HG02623 (cell line): Measurements from ENCODE around the gene OSBPL10.

ENCODE experiments used
- ATAC-seq: cut with Tn5 transposase; IDR thresholded peaks from one replicate; pipeline ENCODE4 v1.9.1; 2021; ENCODE audit warnings: moderate library complexity; ENCODE audit not compliant: unreplicated experiment

The OSBPL10 gene

DNA sequence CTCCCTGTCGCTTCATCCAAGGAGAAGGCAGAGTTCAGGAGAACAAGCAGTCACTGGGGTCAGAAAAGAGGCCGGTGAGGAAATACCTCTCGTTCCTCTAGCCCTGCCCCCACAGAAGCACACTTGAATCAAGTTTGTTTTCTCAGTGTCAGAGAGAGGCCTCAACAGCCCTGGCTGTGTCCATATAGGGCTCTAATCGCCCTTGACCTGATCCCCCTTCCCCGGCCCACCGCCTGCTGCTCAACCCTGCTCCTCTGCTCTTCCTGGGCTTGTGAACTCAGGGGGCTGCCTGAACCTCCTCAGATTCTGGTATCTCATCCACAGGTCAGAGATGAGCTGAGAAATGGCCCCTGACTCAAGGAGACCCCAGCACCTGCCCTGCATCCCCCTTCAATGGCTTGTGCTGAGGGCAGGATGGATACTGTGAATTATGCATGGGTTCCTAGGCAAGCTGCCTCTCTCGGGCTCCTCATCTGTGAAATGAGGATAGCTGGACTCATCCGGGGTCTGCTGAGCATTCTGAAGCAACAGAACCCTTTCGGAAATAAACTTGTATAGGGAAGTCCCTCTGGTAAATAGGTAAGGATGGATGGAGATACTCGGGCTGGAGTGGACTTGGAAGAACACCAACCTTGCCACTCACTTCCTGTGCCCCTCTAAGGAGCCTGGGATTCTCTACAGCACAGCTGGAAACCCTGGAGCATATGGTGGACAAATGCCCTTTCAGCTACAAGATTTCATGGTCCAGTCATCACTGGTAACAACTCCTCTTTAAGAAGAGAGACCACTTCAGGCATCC, 300.8 kb downstream of the OSBPL10 start:
- no peak for ATAC-seq

DNA sequence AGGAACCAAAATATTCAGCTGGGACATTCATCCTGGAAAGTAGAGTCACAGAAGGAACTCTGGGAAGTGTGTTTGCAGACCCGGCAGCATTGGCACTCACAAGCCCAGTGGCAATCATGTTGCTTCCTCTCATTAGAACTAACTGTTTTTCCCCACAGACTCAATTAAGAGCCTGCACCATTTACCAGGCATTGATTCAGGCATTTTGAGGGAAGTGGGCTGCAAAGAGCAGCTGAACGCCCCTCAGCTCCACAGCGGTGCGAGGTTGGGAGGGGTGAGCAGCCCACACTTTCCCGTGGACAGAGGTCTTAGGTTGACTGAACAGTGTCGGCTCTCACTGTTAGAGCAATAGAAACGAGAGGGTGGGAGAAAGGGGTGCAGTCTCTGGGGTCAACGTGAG, 304.5 kb downstream of the OSBPL10 start:
- no peak for ATAC-seq

DNA sequence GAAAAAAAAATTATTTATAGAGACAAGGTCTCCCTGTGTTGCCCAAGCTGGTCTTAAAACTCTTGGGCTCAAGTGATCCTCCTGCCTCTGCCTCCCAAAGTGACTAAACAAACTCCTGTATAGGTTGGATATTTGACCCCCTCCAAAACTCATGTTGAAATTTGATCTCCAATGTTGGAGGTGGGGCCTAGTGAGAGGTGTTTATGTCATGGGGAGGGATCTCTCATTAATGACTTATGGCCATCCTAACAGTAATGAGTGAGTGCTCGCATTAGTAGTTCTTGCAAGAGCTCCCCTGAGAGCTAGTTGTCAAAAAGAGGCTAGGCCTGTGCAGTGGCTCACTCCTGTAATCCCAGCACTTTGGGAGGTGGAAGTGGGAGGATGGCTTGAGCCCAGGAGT, 307.1 kb downstream of the OSBPL10 start:
- no peak for ATAC-seq

DNA sequence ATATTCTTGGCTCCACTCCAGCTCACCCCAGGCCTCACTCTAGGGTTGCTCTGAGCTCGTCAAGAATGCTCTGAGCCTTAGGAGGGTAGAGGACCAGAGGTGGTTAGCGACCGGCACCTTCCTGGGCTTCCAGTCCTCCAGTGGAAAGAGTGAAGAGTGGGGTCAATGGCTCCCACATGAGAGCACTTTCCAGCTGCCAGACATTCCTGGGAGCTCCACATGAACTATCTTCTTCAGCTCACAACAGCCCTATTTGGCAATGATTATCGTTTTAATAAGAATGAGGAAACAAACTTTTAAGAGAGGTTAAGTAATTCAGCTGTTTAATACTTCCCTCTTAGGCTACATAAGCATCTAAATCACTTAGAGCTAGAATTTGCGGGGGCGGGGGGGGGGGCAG, 309.1 kb downstream of the OSBPL10 start:
- no peak for ATAC-seq

DNA sequence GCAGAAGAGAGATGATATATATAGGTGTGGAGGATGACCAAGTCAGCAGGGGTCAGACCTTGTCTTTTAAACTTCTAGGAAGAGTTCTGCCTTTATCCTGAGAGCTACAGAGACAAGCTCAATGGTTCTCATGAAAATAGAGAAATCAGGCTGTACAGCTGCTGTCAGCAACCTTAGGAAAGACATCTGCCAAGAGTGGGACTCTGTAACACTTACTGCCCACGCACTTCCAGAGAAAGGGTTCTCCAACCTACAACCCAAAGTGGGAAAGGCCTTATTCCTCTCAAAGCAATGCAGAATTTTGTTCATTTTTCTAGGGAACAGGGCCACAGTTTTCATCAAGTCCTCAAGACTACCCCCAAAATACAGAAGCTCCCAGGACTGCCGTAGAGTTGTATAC, 309.6 kb downstream of the OSBPL10 start:
- no peak for ATAC-seq

DNA sequence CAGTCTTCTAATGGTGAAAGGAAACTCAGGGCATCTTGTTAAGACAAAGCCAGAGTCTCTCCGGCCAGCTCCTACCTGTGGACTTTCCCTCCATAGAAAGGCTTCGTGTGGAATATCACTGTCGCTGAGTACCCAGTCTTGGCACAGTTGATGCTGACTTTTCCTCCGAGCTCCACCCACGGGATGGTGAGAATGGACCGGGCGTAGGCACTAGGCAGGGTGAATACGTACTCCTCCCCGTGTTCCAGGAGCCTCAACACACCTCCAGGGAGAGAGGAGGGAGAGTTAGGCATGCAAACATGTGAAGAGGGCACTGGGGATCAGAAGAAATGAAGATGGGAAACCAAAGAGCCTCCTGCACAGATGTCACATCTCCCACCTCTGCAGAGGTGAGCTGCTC, 310.3 kb downstream of the OSBPL10 start:
- ATAC-seq, result no peak

DNA sequence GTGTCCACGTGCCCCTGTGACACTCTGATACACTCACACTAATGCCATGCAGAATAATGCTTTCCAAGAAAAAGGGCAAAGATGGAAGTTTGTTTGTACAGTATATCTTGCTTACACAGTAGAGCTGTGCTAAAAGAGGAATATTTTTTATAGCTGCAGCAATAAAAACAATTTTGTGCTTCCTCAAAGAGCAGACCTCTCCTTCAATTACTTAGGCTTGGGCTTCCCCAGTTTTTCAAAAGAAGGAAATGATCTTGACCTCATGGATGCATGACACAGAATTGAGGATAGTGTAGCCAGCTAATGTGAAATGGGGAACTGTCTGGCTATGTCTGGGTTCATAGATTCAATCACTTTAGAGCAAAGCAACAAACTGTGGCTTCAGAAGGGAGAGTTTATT, 310.9 kb downstream of the OSBPL10 start:
- no peak for ATAC-seq

DNA sequence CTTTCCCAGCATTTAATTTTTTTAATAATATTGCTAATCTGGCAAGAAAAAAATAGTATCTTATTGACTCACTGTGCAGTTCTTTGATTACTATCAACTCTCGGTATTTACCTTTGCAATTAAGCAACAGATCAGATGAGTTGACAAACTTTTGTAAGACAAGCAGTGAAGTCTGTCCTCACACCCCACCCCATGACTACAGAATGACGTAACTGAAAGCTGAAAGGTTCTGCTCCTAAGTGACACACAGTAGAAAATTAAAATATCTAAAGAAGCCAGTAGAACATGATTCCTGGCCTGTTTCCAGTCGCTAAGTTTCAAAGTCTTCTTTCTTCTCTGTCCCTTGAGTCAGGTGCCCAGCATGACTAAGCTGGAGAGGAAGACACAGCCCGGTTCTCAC, 312.8 kb downstream of the OSBPL10 start:
- no peak for ATAC-seq

DNA sequence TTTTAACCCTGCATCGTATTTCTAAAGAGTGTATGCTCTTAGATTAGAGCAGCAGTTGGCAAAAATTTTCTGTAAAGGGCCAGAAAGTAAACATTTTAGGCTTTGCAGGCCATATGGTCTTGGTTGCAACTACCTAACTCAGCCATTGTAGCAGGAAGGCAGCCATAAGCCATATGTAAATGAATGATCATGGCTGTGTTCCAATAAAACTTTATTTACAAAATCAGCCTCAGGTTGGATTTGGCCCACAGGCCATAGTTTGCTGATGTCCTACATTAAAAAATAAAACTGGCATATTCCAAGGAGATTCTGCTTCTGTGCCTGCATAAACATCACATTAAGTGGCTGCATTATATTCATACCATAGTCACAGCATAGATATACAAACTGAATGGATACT, 313.5 kb downstream of the OSBPL10 start:
- no peak for ATAC-seq

DNA sequence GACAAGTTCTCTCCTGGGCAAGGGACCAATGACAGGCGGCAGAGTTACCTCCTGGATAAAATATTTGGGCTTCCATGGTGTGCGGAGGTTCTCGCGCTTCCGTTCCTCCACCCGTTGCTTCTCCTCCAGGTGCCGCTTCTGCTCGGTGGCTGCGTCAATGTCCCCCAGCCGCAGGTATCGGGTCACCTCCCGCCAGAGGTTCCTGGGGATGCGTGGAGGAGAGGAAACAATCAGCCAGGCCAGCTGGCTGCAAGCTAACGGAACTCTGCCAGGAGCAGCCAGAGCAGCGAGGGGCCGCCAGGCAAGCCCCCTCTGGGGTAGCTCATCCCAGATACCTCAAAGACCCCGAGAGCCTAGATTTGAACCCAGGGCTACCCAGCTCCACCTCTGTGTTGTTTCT, 317.0 kb downstream of the OSBPL10 start:
- ATAC-seq, result no peak

DNA sequence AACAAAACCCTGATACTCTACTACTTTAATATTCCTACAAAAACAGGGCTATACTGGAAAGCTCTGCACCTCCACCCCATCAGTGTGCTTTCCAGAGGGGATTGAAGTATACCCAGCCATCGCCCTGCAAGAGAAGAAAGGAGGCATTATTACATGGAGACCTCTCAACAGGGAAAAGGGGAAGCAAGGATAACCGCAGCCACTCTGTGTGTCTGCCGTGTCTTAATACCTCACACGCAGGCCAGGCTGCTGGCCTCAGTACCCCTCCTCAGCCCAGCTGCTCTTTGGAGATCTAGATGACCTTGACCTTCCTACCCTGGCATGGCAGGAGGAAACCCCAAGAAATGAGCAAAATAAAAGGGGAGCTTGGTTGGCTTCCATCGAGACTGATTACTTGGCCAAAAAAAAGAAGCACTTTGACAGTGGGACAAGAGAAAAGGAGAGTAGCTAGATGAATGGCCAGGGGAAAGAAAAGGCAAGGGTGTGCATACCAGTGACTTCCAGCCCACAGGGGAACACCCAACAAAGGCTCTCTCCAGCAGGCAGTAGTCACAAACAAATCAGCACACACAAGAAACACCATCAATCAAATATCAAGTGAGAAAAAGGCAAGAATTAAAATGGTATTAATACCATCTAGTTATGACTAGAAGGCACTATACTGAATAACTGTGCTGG, 318.9 kb downstream of the OSBPL10 start:
- ATAC-seq, result no peak

DNA sequence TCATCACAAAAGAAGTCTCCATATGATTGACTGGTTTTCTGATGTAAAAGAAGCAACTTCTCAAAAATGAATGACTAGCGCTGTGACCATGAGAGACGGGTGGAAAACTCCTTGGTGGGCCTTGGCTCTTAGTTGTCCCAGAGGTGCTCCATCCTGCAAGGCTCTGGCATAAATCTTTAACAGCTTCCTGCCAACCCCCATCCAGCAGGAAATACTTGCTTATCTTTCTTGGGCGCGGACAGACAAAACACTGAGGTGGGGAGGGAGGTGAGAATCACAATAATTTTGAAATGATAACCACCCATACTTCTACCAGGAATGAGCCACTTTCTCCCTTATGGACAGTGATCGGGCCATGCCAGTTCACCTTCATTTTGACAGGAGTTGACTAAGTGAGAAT, 319.8 kb downstream of the OSBPL10 start:
- no peak for ATAC-seq

DNA sequence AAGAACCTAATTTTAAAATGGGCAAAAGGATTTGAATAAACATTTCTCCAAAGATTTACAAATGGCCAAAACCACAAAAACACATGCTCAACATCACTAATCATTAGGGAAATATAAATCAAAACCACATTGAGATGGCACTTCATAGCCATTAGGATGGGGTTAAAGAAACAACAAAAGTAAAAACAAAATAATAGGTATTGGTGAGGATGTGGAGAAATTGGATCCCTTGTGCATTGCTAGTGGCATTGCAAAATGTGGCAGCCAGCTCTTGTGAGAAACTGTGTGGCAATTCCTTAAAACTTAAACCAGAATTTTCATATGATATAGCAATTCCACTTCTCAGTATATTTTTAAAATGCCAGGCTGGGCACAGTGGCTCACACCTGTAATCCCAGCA, 321.8 kb downstream of the OSBPL10 start:
- ATAC-seq, result no peak

DNA sequence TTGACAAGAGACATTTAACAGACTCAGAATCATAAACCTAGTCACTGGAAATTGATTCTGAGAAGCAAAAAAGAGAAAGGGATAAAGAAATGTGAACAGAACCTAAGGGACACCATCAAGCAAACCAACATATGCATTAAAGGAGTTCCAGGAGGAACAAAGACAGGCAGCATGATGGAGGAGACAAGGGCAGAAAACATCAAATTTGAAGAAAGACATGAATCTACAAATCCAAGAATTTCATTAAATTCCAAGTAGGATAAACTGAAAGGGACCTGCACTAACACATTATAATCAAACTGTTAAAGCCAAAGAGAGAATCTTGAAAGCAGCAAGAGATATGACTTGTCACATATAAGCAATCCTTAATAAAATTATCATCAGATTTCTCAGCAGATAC, 326.1 kb downstream of the OSBPL10 start:
- no peak for ATAC-seq

DNA sequence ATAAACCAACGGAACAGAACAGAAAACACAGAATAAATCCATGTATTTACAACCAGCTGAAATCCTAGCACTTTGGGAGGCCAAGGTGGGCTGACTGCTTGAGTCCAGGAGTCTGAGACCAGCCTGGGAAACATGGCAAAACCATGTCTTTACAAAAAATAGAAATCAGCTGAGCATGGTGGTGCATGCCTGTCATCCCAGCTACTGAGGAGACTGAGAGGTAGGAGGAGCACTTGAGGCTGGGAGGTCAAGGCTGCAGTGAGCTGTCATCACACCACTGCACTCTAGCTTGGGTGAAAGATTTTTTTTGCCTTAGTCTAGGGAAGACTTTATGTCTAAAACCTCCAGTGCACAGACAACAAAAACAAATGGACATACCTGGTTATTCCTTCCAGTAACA, 327.6 kb downstream of the OSBPL10 start:
- ATAC-seq, result no peak

DNA sequence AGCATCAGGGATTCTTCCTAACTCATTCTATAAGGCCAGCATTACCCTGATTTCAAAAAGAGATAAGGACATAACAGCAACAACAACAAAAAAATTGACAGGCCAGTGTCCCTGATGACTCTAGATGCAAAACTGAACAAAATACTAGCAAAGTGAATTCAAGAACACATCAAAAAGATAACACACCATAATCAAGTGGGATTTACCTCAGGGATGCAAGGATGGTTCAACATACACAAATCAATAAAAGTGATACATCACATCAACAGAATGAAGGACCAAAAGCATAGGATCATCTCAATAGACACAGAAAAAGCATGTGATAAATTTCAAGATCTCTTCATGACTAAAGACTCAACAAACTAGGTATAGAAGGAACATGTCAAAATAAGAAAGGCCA, 328.8 kb downstream of the OSBPL10 start:
- ATAC-seq, result no peak

DNA sequence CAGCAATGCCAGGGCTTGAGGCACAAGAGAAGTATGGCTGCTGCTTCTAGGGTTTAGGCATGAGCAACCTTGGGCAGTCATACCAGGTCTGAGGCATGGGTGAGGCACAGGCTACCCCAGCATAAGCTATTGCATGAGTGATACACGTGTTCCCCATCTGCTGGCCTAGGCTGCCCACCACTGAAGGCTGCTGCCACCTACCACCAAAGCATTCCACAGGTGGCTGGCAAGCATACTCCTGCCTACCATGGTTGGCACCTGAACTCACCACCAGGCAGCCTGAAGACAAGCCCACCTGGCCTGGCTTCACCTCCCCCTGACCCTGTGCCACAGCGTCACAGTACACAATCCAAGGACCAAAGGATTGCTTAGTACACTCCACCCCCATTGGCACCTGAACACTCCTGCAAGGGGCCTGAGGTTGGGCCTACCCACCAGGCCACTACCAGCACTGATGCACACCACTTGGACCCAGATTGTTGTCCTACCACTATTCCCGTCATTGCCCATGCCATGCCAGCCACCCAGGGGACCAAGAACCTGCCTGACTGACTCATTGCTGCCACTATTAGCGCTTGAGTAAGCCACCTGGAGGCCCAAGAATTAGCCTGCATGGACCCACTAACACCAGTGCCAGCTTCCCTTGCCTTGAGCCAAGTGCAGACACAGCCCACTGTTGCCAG, 332.6 kb downstream of the OSBPL10 start:
- no peak for ATAC-seq

DNA sequence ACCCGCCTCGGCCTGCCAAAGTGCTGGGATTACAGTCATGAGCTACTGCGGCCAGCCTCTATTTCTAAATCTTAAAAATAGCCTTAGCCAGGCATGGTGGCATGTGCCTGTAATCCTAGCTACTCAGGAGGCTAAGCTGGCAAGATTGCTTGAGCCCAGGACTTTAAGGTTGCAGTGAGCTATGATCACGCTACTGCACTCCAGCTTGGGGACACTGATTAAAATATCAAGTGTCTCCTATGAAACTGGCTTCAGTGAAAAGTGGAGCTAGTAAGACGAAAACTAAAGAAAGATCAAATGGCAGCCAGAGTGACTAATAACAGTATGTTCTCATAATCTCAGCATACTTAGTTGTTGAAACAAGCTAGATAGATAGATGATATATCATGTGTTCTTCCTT, 335.8 kb downstream of the OSBPL10 start:
- ATAC-seq, result no peak

DNA sequence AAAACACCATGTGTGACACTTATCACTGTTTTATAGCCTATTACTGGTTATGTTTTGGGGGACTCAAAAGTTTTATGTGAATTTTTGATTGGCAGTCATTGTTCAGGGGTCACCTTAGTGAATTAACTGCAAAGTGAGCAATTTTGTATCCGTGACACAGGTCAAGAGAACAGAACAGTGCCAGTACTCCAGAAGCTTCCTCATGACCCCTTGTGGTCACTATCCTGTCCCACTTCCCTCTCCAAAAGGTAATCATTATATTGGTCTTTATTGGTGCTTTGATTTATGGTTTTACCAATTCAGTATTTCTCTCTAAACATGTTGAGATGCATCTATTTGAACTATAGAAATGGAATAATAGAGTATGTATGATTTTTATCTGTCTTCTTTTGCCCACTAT, 341.2 kb downstream of the OSBPL10 start:
- no peak for ATAC-seq

DNA sequence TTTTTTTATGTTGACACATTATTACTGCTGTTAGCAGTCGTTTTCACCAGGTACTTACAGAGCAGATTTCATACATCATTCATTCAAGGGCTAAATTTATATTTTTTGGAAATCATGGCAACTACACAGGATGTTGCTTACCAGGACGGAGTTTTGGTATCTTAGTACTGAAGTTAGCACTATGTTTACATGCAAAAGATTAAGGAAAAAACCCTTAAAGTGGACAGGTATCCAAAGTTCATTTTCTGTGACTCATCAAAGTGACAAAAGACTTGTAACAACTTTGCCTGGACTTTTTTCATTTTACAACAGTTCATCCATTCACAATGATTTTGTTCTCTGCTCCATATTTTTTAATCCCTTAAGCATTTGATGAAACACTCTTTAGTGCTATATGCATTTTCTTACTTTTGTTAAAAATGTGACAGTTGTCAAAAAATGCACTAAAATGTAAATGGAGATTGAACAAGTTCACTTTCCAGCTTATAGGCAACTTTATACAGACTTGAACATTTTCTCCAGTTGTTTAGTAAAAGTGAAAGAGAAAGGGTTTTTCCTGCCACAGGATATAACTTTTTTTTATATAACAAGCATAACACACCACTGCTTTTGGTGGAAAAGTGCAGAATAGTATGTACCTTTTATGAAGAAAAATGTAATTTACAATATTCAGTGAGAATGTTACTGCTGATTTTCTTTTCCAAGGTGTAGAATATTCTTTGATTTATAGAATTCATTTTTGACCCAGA, 344.2 kb downstream of the OSBPL10 start:
- no peak for ATAC-seq

DNA sequence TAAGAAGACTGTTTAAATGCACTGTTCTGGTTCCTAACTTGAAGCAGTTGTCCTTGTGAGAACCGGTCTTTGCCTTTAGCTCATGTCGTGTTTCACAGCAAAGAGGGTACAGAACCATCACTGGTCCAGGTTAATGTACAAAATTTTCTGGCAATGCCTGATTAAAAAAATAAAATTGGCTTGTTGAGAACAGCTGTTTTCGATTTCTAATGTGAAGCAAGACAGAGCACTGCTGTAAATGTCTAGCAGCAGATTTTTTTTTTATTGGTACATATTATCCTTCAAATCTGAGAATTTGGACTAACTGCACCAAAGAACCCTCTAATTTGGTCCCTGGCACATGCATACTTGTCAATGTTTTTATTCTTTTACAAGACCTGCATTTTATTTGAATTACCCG, 345.0 kb downstream of the OSBPL10 start:
- ATAC-seq, result no peak
